Pancreas (tissue), 10 donors: ENCODE measurements around the gene MAJIN. TPM values are rescaled to one million over a fixed set of nuclear protein-coding genes. Genes with fewer than 3 reads are reported as not detected.
A peak's percentile ranks its signal among the peaks of the same experiment; 100 is the strongest.

Source experiments
- ATAC-seq, 4 donors: fragments of 200-7000 bp; cut with Tn5 transposase; one replicate each; pipeline versions ENCODE4 v1.8.0 to v1.9.1; 2020; ENCODE audit warnings: mild to moderate bottlenecking in 4 of 4, moderate library complexity in 4 of 4
- DNase-seq, 6 donors: peaks; one replicate each; pipeline ENCODE4 v3.0.0-alpha.2; 2020
- FAIRE-seq: peaks from 2 replicates; lab custom pipeline; 2012; peaks lifted over from hg19 to GRCh38; lab: Jason Lieb, UNC
- H3K27ac ChIP-seq, 4 donors: fragments of 200-600 bp; sonication (generic); 1 replicate in 3 of 4; 2 replicates in 1 of 4; pipeline versions ENCODE4 v1.5.0 to v1.8.0; 2020
- H3K27me3 ChIP-seq, 4 donors: fragments of 200-600 bp; one replicate each; pipeline ENCODE4 v1.8.0; 2021
- H3K36me3 ChIP-seq, 3 donors: fragments of 200-600 bp; sonication (generic) in 1 of 3; one replicate each; pipeline versions ENCODE4 v1.5.0 to v1.8.0; 2020 to 2021
- H3K4me1 ChIP-seq, 3 donors: fragments of 200-600 bp; one replicate each; pipeline ENCODE4 v1.8.0; 2021
- H3K4me3 ChIP-seq, 4 donors: fragments of 200-600 bp; sonication (generic) in 2 of 4; one replicate each; pipeline versions ENCODE4 v1.5.0 to v1.8.0; 2020 to 2021
- H3K9me3 ChIP-seq, 4 donors: fragments of 200-600 bp; one replicate each; pipeline ENCODE4 v1.8.0; 2021
- CTCF ChIP-seq, 4 donors: fragments of 200-600 bp; sonication (generic) in 3 of 4; IDR thresholded peaks; one replicate each; pipeline versions ENCODE4 v1.5.0 to v1.8.0; 2021; ENCODE audit warnings: antibody characterized with exemption in 4 of 4
- WGBS, 2 donors: extraction: QIAGEN DNeasy Blood & Tissue Kit; methylation state at CpG; one replicate each; pipeline ENCODE4 v1.1.7; 2013; 5-methylcytosine and 5-hydroxymethylcytosine counted together
- intact Hi-C, 3 donors: fragments of 100-400 bp; cut with DNase I; formaldehyde crosslinking; loops; one replicate each; pipeline versions ENCODE4 v1.11.1 to v1.14.2; 2022
- polyA plus RNA-seq, 2 donors: library from polyadenylated mRNA; stranded (reverse); fragments of 200-250 nt; gene quantifications; one replicate each; pipeline ENCODE4 v1.2.3, GENCODE V29; 2013
- total RNA-seq, 6 donors: library from RNA; stranded (reverse); fragmentation: NEBNext Ultra II Directional in 4 of 6; extraction: Animal tissue kit (Norgen Biotek cat#: 25700) in 4 of 6; gene quantifications; one replicate each; pipeline versions ENCODE4 v1.2.1 to v1.2.4, GENCODE V29; 2021 to 2023
- donor health status: healthy with polysubstance abuse.
- donor health status: DM: no; HTN: no; CAD: no; lungs with moderate emphysema.
- donor health status: DM: no; HTN: no; CAD: no.
- donor health status: control.
- donor health status: control.
- donor health status: Bipolar disorder and iron deficiency.
- donor health status: DM: yes; HTN: yes; CAD: no.
- donor health status: DM: no; HTN: no; CAD: no.
- donor health status: DM: no; HTN: no; CAD: no.
- donor health status: DM: yes; HTN: yes; CAD: no.

MAJIN gene
- total and polyA plus RNA-seq, 8 donors = 0.14 to 0.47 (median 0.26) TPM; not detected in 3

GRCh38 chr11:64931290-64931689 is 40.6 kb downstream of the MAJIN start:
- Histone ChIP-seq H3K4me3 (no peak overlapping the region), H3K9me3 (no peaks in the 10 kb centered on the region), H3K27ac (no peak overlapping the region), H3K36me3 (peaks cover 2 to 16% (median 2%) of the 10 kb centered on the region in 3 donors), H3K4me1 (peaks cover 0 to 17% (median 4%) of the 10 kb centered on the region in 3 donors), H3K27me3 (no peaks in the 10 kb centered on the region)
- WGBS, 2 donors = 95 to 96% methylated on average over 7 of the region's 7 CpGs
- intact Hi-C loops = no loop called here
- no peak for DNase-seq
- no peak for TF ChIP-seq CTCF (IDR thresholded peaks at IDR 0.05)
- ATAC-seq = no peak
- FAIRE-seq = no peak

GRCh38 chr11:64930340-64930739 is 41.6 kb downstream of the MAJIN start:
- no peak for TF ChIP-seq CTCF (IDR thresholded peaks at IDR 0.05)
- H3K9me3 ChIP-seq = no peaks in the 10 kb centered on the region
- H3K4me1 ChIP-seq = peaks cover 0 to 14% (median 4%) of the 10 kb centered on the region in 3 donors
- H3K4me3 ChIP-seq = no peak overlapping the region
- ATAC-seq (no peak), DNase-seq (no peak), FAIRE-seq (no peak)
- intact Hi-C loops = no loop called here
- peaks cover 2 to 16% (median 2%) of the 10 kb centered on the region in 3 donors for H3K36me3 ChIP-seq
- no peaks in the 10 kb centered on the region for H3K27me3 ChIP-seq
- no peak overlapping the region for H3K27ac ChIP-seq
- 94 to 98% methylated on average over 6 of the region's 6 CpGs for WGBS, 2 donors

- 85 to 91% methylated on average over 7 of the region's 7 CpGs for WGBS, 2 donors
- ATAC-seq = no peak
- DNase-seq = no peak
- no peaks in the 10 kb centered on the region for H3K27me3 ChIP-seq
- no peaks in the 10 kb centered on the region for H3K9me3 ChIP-seq
- no peak for TF ChIP-seq CTCF (IDR thresholded peaks at IDR 0.05)
- peaks cover 2 to 16% (median 2%) of the 10 kb centered on the region in 3 donors for H3K36me3 ChIP-seq
- H3K4me3 ChIP-seq = no peak overlapping the region
- intact Hi-C loops = no loop called here
- peaks cover 0 to 8% (median 4%) of the 10 kb centered on the region in 3 donors for H3K4me1 ChIP-seq
- H3K27ac ChIP-seq = no peak overlapping the region
- no peak for FAIRE-seq
These were observed 42.3 kb downstream of the MAJIN start for GRCh38 chr11:64929625-64930024.

GRCh38 chr11:64928957-64929356 is 43.0 kb downstream of the MAJIN start:
- Histone ChIP-seq H3K9me3 (no peaks in the 10 kb centered on the region), H3K4me1 (peaks cover 0 to 2% (median 2%) of the 10 kb centered on the region in 3 donors), H3K27ac (no peak overlapping the region), H3K27me3 (no peaks in the 10 kb centered on the region), H3K36me3 (peaks cover 2 to 16% (median 2%) of the 10 kb centered on the region in 3 donors), H3K4me3 (no peak overlapping the region)
- ATAC-seq (no peak), FAIRE-seq (no peak), DNase-seq (no peak)
- WGBS, 2 donors = 98% methylated on average over 2 of the region's 2 CpGs
- intact Hi-C loops = no loop called here
- TF ChIP-seq CTCF (IDR thresholded peaks at IDR 0.05) = no peak

GRCh38 chr11:64926689-64927088 is 45.2 kb downstream of the MAJIN start:
- intact Hi-C loops = no loop called here
- H3K27ac ChIP-seq = no peak overlapping the region
- 84 to 90% methylated on average over 22 of the region's 22 CpGs for WGBS, 2 donors
- ATAC-seq (no peak), FAIRE-seq (no peak), DNase-seq (peak in 3 of 6 donors; percentile 10 to 66 (median 42))
- no peaks in the 10 kb centered on the region for H3K27me3 ChIP-seq
- peaks cover 0 to 4% (median 0%) of the 10 kb centered on the region in 3 donors for H3K4me1 ChIP-seq
- no peak for TF ChIP-seq CTCF (IDR thresholded peaks at IDR 0.05)
- H3K9me3 ChIP-seq = no peaks in the 10 kb centered on the region
- no peak overlapping the region for H3K4me3 ChIP-seq
- H3K36me3 ChIP-seq = peaks cover 2 to 16% (median 2%) of the 10 kb centered on the region in 3 donors
